SK-N-SH treated with all-trans-retinoic acid at 6 μM for 48 hours (cell line): ENCODE results near the gene PTPRN.

Source experiments
- BACH2 ChIP-seq: fragments of 250-450 bp; sonication (Bioruptor Pico); IDR thresholded peaks from 2 replicates; pipeline ENCODE4 v1.9.0; 2021; ENCODE audit warnings: mild to moderate bottlenecking, borderline replicate concordance
- GLIS3 ChIP-seq: fragments of 250-450 bp; sonication (Bioruptor Pico); IDR thresholded peaks from 2 replicates; pipeline ENCODE4 v1.5.0; 2020; ENCODE audit warnings: mild to moderate bottlenecking, moderate library complexity
- RARB ChIP-seq: fragments of 250-450 bp; sonication (Bioruptor Pico); IDR thresholded peaks from 2 replicates; pipeline ENCODE4 v1.8.0; 2021; ENCODE audit warnings: mild to moderate bottlenecking, moderate library complexity
- TOX ChIP-seq: fragments of 250-450 bp; sonication (Bioruptor Pico); IDR thresholded peaks from 2 replicates; pipeline ENCODE4 v1.8.0; 2021; ENCODE audit warnings: mild to moderate bottlenecking, moderate library complexity, borderline replicate concordance
- ZC3H10 ChIP-seq: fragments of 250-450 bp; sonication (Bioruptor Pico); IDR thresholded peaks from 2 replicates; pipeline ENCODE4 v1.5.1; 2021; ENCODE audit warnings: mild to moderate bottlenecking, moderate library complexity
- ZFP3 ChIP-seq: fragments of 250-450 bp; sonication (Bioruptor Pico); IDR thresholded peaks from 2 replicates; pipeline ENCODE4 v1.5.0; 2020; ENCODE audit warnings: mild to moderate bottlenecking, moderate library complexity
- ZFP30 ChIP-seq: fragments of 450-650 bp; formaldehyde crosslinking; IDR thresholded peaks from 2 replicates; pipeline ENCODE4 v1.5.0; 2022; ENCODE audit warnings: mild to moderate bottlenecking, moderate library complexity
- TF ChIP-seq, protein P1 (sequence below): fragments of 250-450 bp; sonication (Bioruptor Pico); IDR thresholded peaks from 2 replicates; pipeline ENCODE4 v1.5.0; 2020; ENCODE audit warnings: mild to moderate bottlenecking, moderate library complexity
- TF ChIP-seq, protein P2 (sequence below): fragments of 250-450 bp; sonication (Bioruptor Pico); IDR thresholded peaks from 2 replicates; pipeline ENCODE4 v1.8.0; 2020; ENCODE audit warnings: mild to moderate bottlenecking, moderate library complexity, borderline replicate concordance

DNA sequence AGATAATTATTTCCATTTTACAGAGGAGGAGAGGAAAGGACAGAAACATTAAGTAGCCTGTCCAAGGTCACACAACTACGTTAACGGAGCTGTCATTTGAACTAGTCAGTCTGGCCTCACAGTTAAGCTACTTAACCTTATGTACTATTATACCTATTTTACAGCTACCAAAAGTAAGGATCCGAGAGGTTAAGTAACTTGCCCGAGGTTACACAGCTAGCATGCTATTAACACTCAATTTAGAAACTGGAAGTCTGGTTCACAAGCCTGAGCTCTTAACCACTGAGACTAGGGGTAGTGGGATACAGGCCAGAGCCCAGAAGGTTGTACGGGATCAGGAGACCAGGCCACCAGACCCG lies 64.4 kb downstream of the PTPRN start:
- no peak for TF ChIP-seq GLIS3 (CRISPR knock-in tag)
- no peak for TF ChIP-seq TOX (CRISPR knock-in tag)
- TF ChIP-seq BACH2 (CRISPR knock-in tag): no peak
- no peak for TF ChIP-seq ZFP30 (CRISPR knock-in tag)
- TF ChIP-seq ZC3H10: no peak
- TF ChIP-seq, protein P1, sequence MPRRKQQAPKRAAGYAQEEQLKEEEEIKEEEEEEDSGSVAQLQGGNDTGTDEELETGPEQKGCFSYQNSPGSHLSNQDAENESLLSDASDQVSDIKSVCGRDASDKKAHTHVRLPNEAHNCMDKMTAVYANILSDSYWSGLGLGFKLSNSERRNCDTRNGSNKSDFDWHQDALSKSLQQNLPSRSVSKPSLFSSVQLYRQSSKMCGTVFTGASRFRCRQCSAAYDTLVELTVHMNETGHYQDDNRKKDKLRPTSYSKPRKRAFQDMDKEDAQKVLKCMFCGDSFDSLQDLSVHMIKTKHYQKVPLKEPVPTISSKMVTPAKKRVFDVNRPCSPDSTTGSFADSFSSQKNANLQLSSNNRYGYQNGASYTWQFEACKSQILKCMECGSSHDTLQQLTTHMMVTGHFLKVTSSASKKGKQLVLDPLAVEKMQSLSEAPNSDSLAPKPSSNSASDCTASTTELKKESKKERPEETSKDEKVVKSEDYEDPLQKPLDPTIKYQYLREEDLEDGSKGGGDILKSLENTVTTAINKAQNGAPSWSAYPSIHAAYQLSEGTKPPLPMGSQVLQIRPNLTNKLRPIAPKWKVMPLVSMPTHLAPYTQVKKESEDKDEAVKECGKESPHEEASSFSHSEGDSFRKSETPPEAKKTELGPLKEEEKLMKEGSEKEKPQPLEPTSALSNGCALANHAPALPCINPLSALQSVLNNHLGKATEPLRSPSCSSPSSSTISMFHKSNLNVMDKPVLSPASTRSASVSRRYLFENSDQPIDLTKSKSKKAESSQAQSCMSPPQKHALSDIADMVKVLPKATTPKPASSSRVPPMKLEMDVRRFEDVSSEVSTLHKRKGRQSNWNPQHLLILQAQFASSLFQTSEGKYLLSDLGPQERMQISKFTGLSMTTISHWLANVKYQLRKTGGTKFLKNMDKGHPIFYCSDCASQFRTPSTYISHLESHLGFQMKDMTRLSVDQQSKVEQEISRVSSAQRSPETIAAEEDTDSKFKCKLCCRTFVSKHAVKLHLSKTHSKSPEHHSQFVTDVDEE: no peak
- no peak for TF ChIP-seq ZFP3
- no peak for TF ChIP-seq RARB (CRISPR knock-in tag)
- TF ChIP-seq, protein P2, sequence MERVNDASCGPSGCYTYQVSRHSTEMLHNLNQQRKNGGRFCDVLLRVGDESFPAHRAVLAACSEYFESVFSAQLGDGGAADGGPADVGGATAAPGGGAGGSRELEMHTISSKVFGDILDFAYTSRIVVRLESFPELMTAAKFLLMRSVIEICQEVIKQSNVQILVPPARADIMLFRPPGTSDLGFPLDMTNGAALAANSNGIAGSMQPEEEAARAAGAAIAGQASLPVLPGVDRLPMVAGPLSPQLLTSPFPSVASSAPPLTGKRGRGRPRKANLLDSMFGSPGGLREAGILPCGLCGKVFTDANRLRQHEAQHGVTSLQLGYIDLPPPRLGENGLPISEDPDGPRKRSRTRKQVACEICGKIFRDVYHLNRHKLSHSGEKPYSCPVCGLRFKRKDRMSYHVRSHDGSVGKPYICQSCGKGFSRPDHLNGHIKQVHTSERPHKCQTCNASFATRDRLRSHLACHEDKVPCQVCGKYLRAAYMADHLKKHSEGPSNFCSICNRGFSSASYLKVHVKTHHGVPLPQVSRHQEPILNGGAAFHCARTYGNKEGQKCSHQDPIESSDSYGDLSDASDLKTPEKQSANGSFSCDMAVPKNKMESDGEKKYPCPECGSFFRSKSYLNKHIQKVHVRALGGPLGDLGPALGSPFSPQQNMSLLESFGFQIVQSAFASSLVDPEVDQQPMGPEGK: no peak
